ENCODE results near the gene TRPM4.
A peak's percentile ranks its signal among the peaks of the same experiment; 100 is the strongest.
"Not testable (repeated sequence)": the region's sequence is repeated elsewhere in the genome, so short reads cannot be mapped to it uniquely, and the experiment has no call there.

TRPM4 gene

GRCh38 chr19:49119411-49120324 lies 37.9 kb upstream of the TRPM4 start, which contains the start of gene PPFIA3:
Gene PPFIA3, plus strand, starts transcription at chr19:49119544. Its CDS starts 8,330 bp downstream, at chr19:49127874.
- no peak for TF ChIP-seq CTCF (IDR thresholded peaks at IDR 0.05; ENCODE audit: unreplicated experiment in 3 of 3)
- Mint-ChIP-seq H3K4me3 (peak within 1 kb of the TSS; percentile 84 to 93 (median 85)), H3K27me3 (ENCODE audit: low read depth) (peaks cover 17% of the 10 kb centered on the region), H3K9me3 (no peaks in the 10 kb centered on the region), H3K36me3 (ENCODE audit: low read depth) (peaks cover 3% of the 10 kb centered on the region), H3K4me1 (peaks cover 26% of the 10 kb centered on the region), H3K27ac (peak within 1 kb of the TSS; percentile 63 to 89 (median 63))

- H3K4me3 Mint-ChIP-seq: peak overlapping the region; percentile 62 to 77 (median 70)
- peaks cover 23% of the 10 kb centered on the region for H3K27me3 Mint-ChIP-seq (ENCODE audit: low read depth)
- H3K36me3 Mint-ChIP-seq (ENCODE audit: low read depth): peaks cover 3% of the 10 kb centered on the region
- TF ChIP-seq CTCF (IDR thresholded peaks at IDR 0.05; ENCODE audit: unreplicated experiment in 3 of 3): no peak
- no peaks in the 10 kb centered on the region for H3K9me3 Mint-ChIP-seq
- H3K4me1 Mint-ChIP-seq: peaks cover 21% of the 10 kb centered on the region
- H3K27ac Mint-ChIP-seq: no peak overlapping the region
Observed at GRCh38 chr19:49120325-49120683, 37.3 kb upstream of the TRPM4 start.

- H3K4me1 Mint-ChIP-seq: peaks cover 19% of the 10 kb centered on the region
- H3K27ac Mint-ChIP-seq: no peak overlapping the region
- no peak for TF ChIP-seq CTCF (IDR thresholded peaks at IDR 0.05; ENCODE audit: unreplicated experiment in 3 of 3)
- H3K9me3 Mint-ChIP-seq: no peaks in the 10 kb centered on the region
- peak overlapping the region; percentile 62 to 77 (median 70) for H3K4me3 Mint-ChIP-seq
- peaks cover 3% of the 10 kb centered on the region for H3K36me3 Mint-ChIP-seq (ENCODE audit: low read depth)
- peaks cover 23% of the 10 kb centered on the region for H3K27me3 Mint-ChIP-seq (ENCODE audit: low read depth)
Observed at GRCh38 chr19:49120868-49121267, 36.7 kb upstream of the TRPM4 start.

- Mint-ChIP-seq H3K4me1 (peaks cover 11% of the 10 kb centered on the region), H3K27me3 (ENCODE audit: low read depth) (peaks cover 23% of the 10 kb centered on the region), H3K4me3 (peak overlapping the region in 2 of 3 experiments; percentile 13 to 38)
- not testable (repeated sequence) for H3K9me3 Mint-ChIP-seq; H3K36me3 Mint-ChIP-seq (ENCODE audit: low read depth); H3K27ac Mint-ChIP-seq
Observed at GRCh38 chr19:49121841-49122240, 35.8 kb upstream of the TRPM4 start.

GRCh38 chr19:49123285-49123684 lies 34.3 kb upstream of the TRPM4 start:
- H3K27me3 Mint-ChIP-seq (ENCODE audit: low read depth): peaks cover 23% of the 10 kb centered on the region
- H3K9me3 Mint-ChIP-seq; H3K4me1 Mint-ChIP-seq; H3K36me3 Mint-ChIP-seq (ENCODE audit: low read depth); H3K27ac Mint-ChIP-seq; H3K4me3 Mint-ChIP-seq: not testable (repeated sequence)

GRCh38 chr19:49125025-49125731 lies 32.4 kb upstream of the TRPM4 start:
- TF ChIP-seq CTCF (IDR thresholded peaks at IDR 0.05; ENCODE audit: unreplicated experiment in 3 of 3): no peak
- Mint-ChIP-seq H3K36me3 (ENCODE audit: low read depth) (no peaks in the 10 kb centered on the region), H3K9me3 (no peaks in the 10 kb centered on the region), H3K4me1 (peaks cover 12% of the 10 kb centered on the region), H3K27ac (no peak overlapping the region), H3K4me3 (no peak overlapping the region), H3K27me3 (ENCODE audit: low read depth) (peaks cover 23% of the 10 kb centered on the region)
